B cell (primary cell): Measurements from ENCODE around the gene CHMP5. TPM values are rescaled to one million over a fixed set of nuclear protein-coding genes. Genes with fewer than 3 reads are reported as not detected.

Source experiments
- ATAC-seq: fragments of 200-7000 bp; cut with Tn5 transposase; one replicate; pipeline ENCODE4 v1.10.0; 2021; ENCODE audit warnings: low read depth, mild to moderate bottlenecking, moderate number of reproducible peaks, moderate library complexity
- CTCF ChIA-PET: fragments of 350-600 bp; sonication (Branson Sonifier 250); formaldehyde crosslinking; loops from one replicate; lab custom pipeline; 2021; ENCODE audit warnings: antibody characterized with exemption, inconsistent platforms; lab: Charles Lee
- POLR2A ChIA-PET: fragments of 350-600 bp; sonication (Branson Sonifier 250); formaldehyde crosslinking; loops from one replicate; lab custom pipeline; 2021; ENCODE audit warnings: antibody characterized with exemption; lab: Charles Lee
- DNase-seq: peaks from one replicate; pipeline ENCODE4 v3.0.0; 2013
- H2AFZ ChIP-seq: 2 replicates; pipeline ENCODE4 v1.6.1; 2012; ENCODE audit warnings: mild to moderate bottlenecking, low read depth, low read length; ENCODE audit not compliant: insufficient read depth, poor library complexity, severe bottlenecking
- H3K27ac ChIP-seq, 2 donors: 1 replicate in 1 of 2; 2 replicates in 1 of 2; pipeline ENCODE4 v1.5.1; 2012 to 2013; ENCODE audit warnings: low read length in 2 of 2, mild to moderate bottlenecking in 2 of 2, moderate library complexity in 1 of 2
- H3K27me3 ChIP-seq, 4 experiments: fragments of 200-600 bp in 1 of 4; sonication (generic) in 1 of 4; replicated peaks in 1 of 4; 1 replicate in 2 of 4; 2 replicates in 2 of 4; pipeline versions ENCODE4 v1.6.1 to v1.7.0; 2013 to 2016; ENCODE audit warnings: low read length in 3 of 4, mild to moderate bottlenecking in 2 of 4, mixed read lengths in 1 of 4, moderate library complexity in 1 of 4; ENCODE audit not compliant: insufficient read depth in 4 of 4, control insufficient read depth in 3 of 4; ENCODE audit errors: control extremely low read depth in 1 of 4
- H3K36me3 ChIP-seq, 2 experiments: replicated peaks in 1 of 2; 1 replicate in 1 of 2; 2 replicates in 1 of 2; pipeline versions ENCODE4 v1.6.1 to v1.7.1; 2013; ENCODE audit warnings: low read length in 1 of 2; ENCODE audit not compliant: insufficient read depth in 2 of 2, control insufficient read depth in 1 of 2; ENCODE audit errors: control extremely low read depth in 1 of 2, extremely low read depth in 1 of 2
- H3K4me1 ChIP-seq, 2 donors: fragments of 200-600 bp in 1 of 2; sonication (generic) in 1 of 2; 1 replicate in 1 of 2; 2 replicates in 1 of 2; pipeline versions ENCODE4 v1.5.1 to v1.6.1; 2013 to 2017; ENCODE audit warnings: low read length in 2 of 2; ENCODE audit not compliant: control insufficient read depth in 2 of 2, insufficient read depth in 2 of 2
- H3K4me2 ChIP-seq: replicated peaks from 2 replicates; pipeline ENCODE3; 2012; ENCODE audit warnings: mild to moderate bottlenecking, low read depth, low read length; ENCODE audit not compliant: poor library complexity, severe bottlenecking
- H3K4me3 ChIP-seq, 5 experiments: fragments of 200-600 bp in 1 of 5; sonication (generic) in 1 of 5; 1 replicate in 3 of 5; 2 replicates in 2 of 5; pipeline versions ENCODE4 v1.5.1 to v1.7.0; 2011 to 2016; ENCODE audit warnings: low read length in 4 of 5, mild to moderate bottlenecking in 4 of 5, low read depth in 2 of 5, control low read depth in 1 of 5, moderate library complexity in 1 of 5; ENCODE audit not compliant: insufficient read depth in 1 of 5; ENCODE audit errors: control extremely low read depth in 1 of 5, extremely low read depth in 1 of 5
- H3K79me2 ChIP-seq: fragments of 200-600 bp; sonication (generic); one replicate; pipeline ENCODE4 v1.6.0; 2016; ENCODE audit warnings: low read length; ENCODE audit not compliant: control insufficient read depth, insufficient read depth
- H3K9ac ChIP-seq: fragments of 200-600 bp; sonication (generic); 2 replicates; pipeline ENCODE4 v1.6.1; 2017; ENCODE audit warnings: mild to moderate bottlenecking, low read length, moderate library complexity
- H3K9me3 ChIP-seq, 3 donors: one replicate each; pipeline versions ENCODE4 v1.6.1 to v1.7.1; 2013; ENCODE audit warnings: low read length in 2 of 3; ENCODE audit not compliant: control insufficient read depth in 2 of 3, insufficient read depth in 1 of 3; ENCODE audit errors: control extremely low read depth in 1 of 3
- H4K20me1 ChIP-seq: 2 replicates; pipeline ENCODE4 v1.6.0; 2012; ENCODE audit warnings: mild to moderate bottlenecking, low read length; ENCODE audit not compliant: insufficient read depth, control insufficient read depth, poor library complexity, severe bottlenecking
- H3K27ac Mint-ChIP-seq: one replicate; pipeline ENCODE4 v1.8.0; 2021; ENCODE audit warnings: mixed read lengths
- H3K27me3 Mint-ChIP-seq: one replicate; pipeline ENCODE4 v1.8.0; 2021; ENCODE audit warnings: mixed read lengths
- H3K4me1 Mint-ChIP-seq: one replicate; pipeline ENCODE4 v1.8.0; 2021; ENCODE audit warnings: mixed read lengths
- H3K4me3 Mint-ChIP-seq: one replicate; pipeline ENCODE4 v1.8.0; 2021; ENCODE audit warnings: mixed read lengths
- H3K9me3 Mint-ChIP-seq: one replicate; pipeline ENCODE4 v1.8.0; 2022; ENCODE audit warnings: mixed read lengths; ENCODE audit not compliant: insufficient read depth
- EZH2 ChIP-seq: IDR thresholded peaks from 2 replicates; pipeline ENCODE4 v1.6.1; 2012; ENCODE audit warnings: borderline replicate concordance, low read depth, mild to moderate bottlenecking, moderate library complexity, low read length; ENCODE audit not compliant: insufficient read depth, poor library complexity, severe bottlenecking
- WGBS: methylation state at CpG from one replicate; pipeline ENCODE4 v1.1.5; 2013; ENCODE audit warnings: missing lambda C conversion rate; ENCODE audit not compliant: insufficient coverage; 5-methylcytosine and 5-hydroxymethylcytosine counted together
- intact Hi-C: fragments of 100-400 bp; cut with micrococcal nuclease; formaldehyde crosslinking; loops from one replicate; pipeline ENCODE4 v1.10.0; 2022
- polyA plus RNA-seq: library from polyadenylated mRNA; depleted of rRNA; stranded (reverse); fragments of >200 nt; gene quantifications from 2 replicates; pipeline ENCODE4 v1.2.3, GENCODE V29; 2012
- total RNA-seq, 2 donors: library from RNA; stranded (reverse); fragments of 120-200 nt in 1 of 2; gene quantifications; 1 replicate in 1 of 2; 2 replicates in 1 of 2; pipeline versions ENCODE4 v1.2.3 to v1.2.4, GENCODE V29; 2013 to 2022
- TF ChIP-seq, protein P1 (sequence below): fragments of 200-600 bp; IDR thresholded peaks from one replicate; pipeline ENCODE4 v1.8.0; 2022; ENCODE audit warnings: antibody characterized with exemption, mild to moderate bottlenecking

CHMP5 gene
- total and polyA plus RNA-seq, 2 donors (not counting 1 experiment from before 2014, with no cell fraction given) = 15.3 to 28.2 TPM

DNA sequence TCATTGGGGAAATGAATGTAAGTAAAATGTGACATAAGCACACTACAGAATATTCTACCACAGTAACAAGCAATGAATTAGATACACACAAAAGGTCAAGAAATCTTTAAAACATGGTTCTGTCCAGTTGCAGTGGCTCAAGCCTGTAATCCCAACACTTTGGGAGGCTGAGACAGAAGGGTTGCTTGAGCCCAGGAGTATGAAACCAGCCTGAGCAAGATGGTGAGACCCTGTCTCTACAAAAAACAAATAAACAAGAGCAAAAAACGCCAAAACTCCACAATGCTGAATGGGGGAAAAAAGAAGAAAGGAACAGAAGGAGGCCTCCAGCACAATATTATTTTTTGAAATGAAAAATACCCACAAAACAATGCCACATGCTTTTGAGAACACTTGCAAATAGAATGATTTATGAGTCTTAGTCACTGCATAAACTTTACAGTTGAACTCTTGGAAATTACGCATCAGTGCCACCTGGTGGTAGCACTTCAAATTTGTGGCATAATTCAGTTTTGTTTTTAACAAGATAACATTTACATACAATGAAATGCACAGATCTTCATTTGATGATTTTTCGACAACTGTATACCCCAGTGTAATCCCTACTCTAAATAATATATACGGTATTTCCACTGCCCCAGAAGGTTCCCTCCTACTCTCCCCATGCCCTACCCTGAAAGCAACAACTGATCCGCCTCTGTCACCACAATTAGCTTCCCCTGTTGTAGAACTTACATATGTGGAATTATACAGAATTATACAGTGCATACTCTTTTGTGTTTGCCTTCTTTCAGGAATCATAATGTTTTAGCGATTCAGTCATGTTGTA lies 39.3 kb upstream of the CHMP5 start:
- no peaks in the 10 kb centered on the region for H3K36me3 ChIP-seq
- 7% methylated on average over 2 of the region's 6 CpGs for WGBS
- ChIA-PET POLR2A (interaction anchor here (0.6 to 1.7 kb wide), 6 partner anchors 38 to 149 kb away, joined by 3 to 8 read pairs (median 5); partner anchors contain the start of genes B4GALT1 and SMU1), CTCF (interaction anchor here (0.7 to 8.4 kb wide), 58 partner anchors 8 to 847 kb away, joined by 3 to 217 read pairs (median 4); partner anchors contain the start of genes B4GALT1, BAG1, CHMP5 and DNAJA1)
- Mint-ChIP-seq H3K4me3 (no peak overlapping the region), H3K4me1 (peaks cover 49% of the 10 kb centered on the region), H3K9me3 (no peaks in the 10 kb centered on the region), H3K27me3 (no peaks in the 10 kb centered on the region), H3K27ac (no peak overlapping the region)
- no peak overlapping the region for H3K4me2 ChIP-seq
- no peak overlapping the region for H3K4me3 ChIP-seq
- no peak overlapping the region for H2AFZ ChIP-seq
- DNase-seq (peak; percentile 82), ATAC-seq (peak; percentile 44)
- intact Hi-C loops = loop anchor here (1.0 to 10.0 kb wide), 6 partner anchors 23 to 641 kb away; partner anchors contain the start of genes B4GALT1 and DNAJA1
- TF ChIP-seq, protein P1, sequence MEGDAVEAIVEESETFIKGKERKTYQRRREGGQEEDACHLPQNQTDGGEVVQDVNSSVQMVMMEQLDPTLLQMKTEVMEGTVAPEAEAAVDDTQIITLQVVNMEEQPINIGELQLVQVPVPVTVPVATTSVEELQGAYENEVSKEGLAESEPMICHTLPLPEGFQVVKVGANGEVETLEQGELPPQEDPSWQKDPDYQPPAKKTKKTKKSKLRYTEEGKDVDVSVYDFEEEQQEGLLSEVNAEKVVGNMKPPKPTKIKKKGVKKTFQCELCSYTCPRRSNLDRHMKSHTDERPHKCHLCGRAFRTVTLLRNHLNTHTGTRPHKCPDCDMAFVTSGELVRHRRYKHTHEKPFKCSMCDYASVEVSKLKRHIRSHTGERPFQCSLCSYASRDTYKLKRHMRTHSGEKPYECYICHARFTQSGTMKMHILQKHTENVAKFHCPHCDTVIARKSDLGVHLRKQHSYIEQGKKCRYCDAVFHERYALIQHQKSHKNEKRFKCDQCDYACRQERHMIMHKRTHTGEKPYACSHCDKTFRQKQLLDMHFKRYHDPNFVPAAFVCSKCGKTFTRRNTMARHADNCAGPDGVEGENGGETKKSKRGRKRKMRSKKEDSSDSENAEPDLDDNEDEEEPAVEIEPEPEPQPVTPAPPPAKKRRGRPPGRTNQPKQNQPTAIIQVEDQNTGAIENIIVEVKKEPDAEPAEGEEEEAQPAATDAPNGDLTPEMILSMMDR = peak; percentile 86
- no peak for TF ChIP-seq EZH2
- no peaks in the 10 kb centered on the region for H3K27me3 ChIP-seq
- no peak overlapping the region for H3K27ac ChIP-seq
- H3K4me1 ChIP-seq = peaks cover 35 to 46% of the 10 kb centered on the region in 2 donors
- no peaks in the 10 kb centered on the region for H3K9me3 ChIP-seq
- H3K79me2 ChIP-seq = no peaks in the 10 kb centered on the region
- H3K9ac ChIP-seq = no peak overlapping the region
- no peaks in the 10 kb centered on the region for H4K20me1 ChIP-seq
